Testis (tissue), 2 donors: ENCODE data around the gene SNED1.

Experiments used
- CTCF ChIP-seq, 3 experiments: fragments of 450-650 bp in 2 of 3; fragments of 200-600 bp in 1 of 3; sonication (generic) in 1 of 3; IDR thresholded peaks; one replicate each; pipeline ENCODE4 v1.5.1; 2016 to 2019; ENCODE audit warnings: antibody characterized with exemption in 3 of 3, mild to moderate bottlenecking in 2 of 3, moderate library complexity in 1 of 3
- POLR2A ChIP-seq: fragments of 450-650 bp; IDR thresholded peaks from one replicate; pipeline ENCODE4 v1.6.1; 2017; ENCODE audit warnings: antibody characterized with exemption, mild to moderate bottlenecking, moderate library complexity

GRCh38 chr2:241091734-241092445, 93.5 kb downstream of the SNED1 start:
- TF ChIP-seq CTCF (IDR thresholded peaks at IDR 0.05) (no peak), POLR2A (no peak)
